Measurements from ENCODE around the gene ITGAV.

The ITGAV gene

GRCh38 chr2:186612555-186613440 is 22.9 kb downstream of the ITGAV start:
- H3K36me3 Mint-ChIP-seq (ENCODE audit: low read depth) = no peaks in the 10 kb centered on the region
- no peak overlapping the region for H3K27ac Mint-ChIP-seq

DNA sequence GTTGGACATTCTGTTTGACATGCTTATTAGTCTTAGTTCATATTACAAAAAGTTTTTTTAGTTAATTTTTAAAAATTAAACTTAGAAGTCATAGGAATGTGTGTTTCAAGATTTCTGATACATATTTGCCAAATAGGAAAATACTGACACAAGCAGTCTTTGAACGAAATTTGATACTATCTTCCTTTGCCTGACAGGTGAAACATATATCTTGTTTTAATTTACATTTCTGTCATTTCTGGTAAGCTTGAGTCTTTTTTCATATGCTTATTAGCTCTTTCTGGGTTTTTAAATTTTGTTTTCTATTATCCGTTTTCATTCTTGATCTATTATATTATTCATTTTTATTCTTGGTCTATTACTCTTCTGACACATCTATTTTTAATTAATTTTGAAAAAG is 24.5 kb downstream of the ITGAV start:
- Mint-ChIP-seq H3K27me3 (ENCODE audit: low read depth) (no peaks in the 10 kb centered on the region), H3K27ac (no peak overlapping the region), H3K9me3 (no peaks in the 10 kb centered on the region), H3K4me3 (no peak overlapping the region), H3K36me3 (ENCODE audit: low read depth) (no peaks in the 10 kb centered on the region), H3K4me1 (ENCODE audit: low read depth) (no peaks in the 10 kb centered on the region)

More at GRCh38 chr2:186612555-186613440, 22.9 kb downstream of the ITGAV start:
- no peaks in the 10 kb centered on the region for H3K4me1 Mint-ChIP-seq (ENCODE audit: low read depth)
- H3K9me3 Mint-ChIP-seq = no peaks in the 10 kb centered on the region
- no peak overlapping the region for H3K4me3 Mint-ChIP-seq
- H3K27me3 Mint-ChIP-seq (ENCODE audit: low read depth) = no peaks in the 10 kb centered on the region

- Mint-ChIP-seq H3K27me3 (ENCODE audit: low read depth) (no peaks in the 10 kb centered on the region), H3K27ac (no peak overlapping the region), H3K4me1 (ENCODE audit: low read depth) (no peaks in the 10 kb centered on the region), H3K9me3 (no peaks in the 10 kb centered on the region), H3K4me3 (no peak overlapping the region), H3K36me3 (ENCODE audit: low read depth) (no peaks in the 10 kb centered on the region)
Measured at GRCh38 chr2:186617148-186617547, 27.3 kb downstream of the ITGAV start.

DNA sequence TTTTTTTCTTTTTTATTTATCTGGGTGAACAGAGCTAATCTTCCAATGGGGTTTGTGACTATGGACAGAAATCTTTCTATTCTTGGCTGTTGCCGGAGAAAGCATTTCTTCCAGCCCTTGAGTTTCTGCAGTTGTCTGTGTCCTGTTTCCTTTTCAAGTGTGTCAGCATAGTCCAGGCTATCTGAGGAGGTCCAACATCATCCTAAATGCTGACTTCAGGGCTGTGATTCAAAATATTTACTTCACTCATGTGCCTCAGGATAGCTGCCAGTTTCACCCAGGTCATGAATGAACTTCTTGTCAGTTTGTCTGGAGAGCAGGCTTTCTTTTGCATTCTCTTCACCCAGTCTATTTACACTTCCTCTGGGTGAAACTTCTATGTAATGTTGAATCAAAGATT is 27.9 kb downstream of the ITGAV start:
- H3K4me1 Mint-ChIP-seq (ENCODE audit: low read depth) = no peaks in the 10 kb centered on the region
- no peak overlapping the region for H3K4me3 Mint-ChIP-seq
- no peak overlapping the region for H3K27ac Mint-ChIP-seq
- no peaks in the 10 kb centered on the region for H3K9me3 Mint-ChIP-seq
- no peaks in the 10 kb centered on the region for H3K36me3 Mint-ChIP-seq (ENCODE audit: low read depth)
- no peaks in the 10 kb centered on the region for H3K27me3 Mint-ChIP-seq (ENCODE audit: low read depth)

- H3K4me3 Mint-ChIP-seq = no peak overlapping the region
- no peak overlapping the region for H3K27ac Mint-ChIP-seq
- peaks cover 5% of the 10 kb centered on the region for H3K36me3 Mint-ChIP-seq (ENCODE audit: low read depth)
- no peaks in the 10 kb centered on the region for H3K9me3 Mint-ChIP-seq
- no peaks in the 10 kb centered on the region for H3K27me3 Mint-ChIP-seq (ENCODE audit: low read depth)
- peaks cover 1% of the 10 kb centered on the region for H3K4me1 Mint-ChIP-seq (ENCODE audit: low read depth)
Measured at GRCh38 chr2:186618696-186619095, 28.8 kb downstream of the ITGAV start.

DNA sequence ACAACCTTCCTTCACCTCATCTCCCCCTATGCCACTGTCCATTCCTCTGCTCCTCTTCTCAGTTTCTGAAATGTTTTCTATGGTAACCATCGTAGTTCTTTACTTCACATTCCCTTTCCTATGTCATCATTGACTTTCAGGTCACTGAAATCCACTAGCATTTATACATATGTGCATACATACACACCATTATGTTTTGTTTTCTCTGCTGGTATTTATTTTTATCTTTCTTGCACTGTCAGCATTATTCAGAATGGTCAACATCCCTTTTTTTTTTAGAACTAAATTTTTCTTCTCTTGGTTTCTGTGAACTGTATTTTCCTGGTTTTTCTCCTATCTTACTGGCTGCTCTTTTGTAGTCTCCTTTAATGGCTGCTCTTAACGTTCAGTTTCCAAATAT is 33.2 kb downstream of the ITGAV start:
- H3K36me3 Mint-ChIP-seq (ENCODE audit: low read depth) = peaks cover 8% of the 10 kb centered on the region
- no peaks in the 10 kb centered on the region for H3K27me3 Mint-ChIP-seq (ENCODE audit: low read depth)
- H3K9me3 Mint-ChIP-seq = no peaks in the 10 kb centered on the region
- H3K27ac Mint-ChIP-seq = no peak overlapping the region
- peaks cover 1% of the 10 kb centered on the region for H3K4me1 Mint-ChIP-seq (ENCODE audit: low read depth)
- H3K4me3 Mint-ChIP-seq = no peak overlapping the region

DNA sequence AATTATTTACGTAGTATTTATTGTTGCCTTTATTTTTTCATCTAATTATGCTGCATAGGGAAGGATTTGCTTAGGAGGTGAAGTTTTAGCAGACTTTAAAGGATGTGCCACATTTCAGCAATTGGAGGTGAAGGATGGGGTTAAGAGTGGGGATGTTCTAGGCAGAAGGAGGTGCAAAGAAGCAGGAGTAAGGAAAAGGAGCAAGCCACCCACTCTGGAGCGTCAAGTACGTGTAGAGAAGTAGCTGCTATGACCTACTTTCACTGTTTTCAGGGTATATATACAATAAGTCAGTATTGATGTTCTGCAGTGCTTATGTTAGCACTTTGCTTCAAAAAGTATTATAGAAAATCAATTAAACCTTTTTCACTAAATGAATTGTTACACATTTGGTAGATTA is 34.4 kb downstream of the ITGAV start:
- no peak overlapping the region for H3K4me3 Mint-ChIP-seq
- H3K4me1 Mint-ChIP-seq (ENCODE audit: low read depth) = peaks cover 1% of the 10 kb centered on the region
- H3K9me3 Mint-ChIP-seq = no peaks in the 10 kb centered on the region
- no peak overlapping the region for H3K27ac Mint-ChIP-seq
- H3K27me3 Mint-ChIP-seq (ENCODE audit: low read depth) = no peaks in the 10 kb centered on the region
- peaks cover 8% of the 10 kb centered on the region for H3K36me3 Mint-ChIP-seq (ENCODE audit: low read depth)

GRCh38 chr2:186629250-186629996 is 39.6 kb downstream of the ITGAV start:
- Mint-ChIP-seq H3K4me3 (no peak overlapping the region), H3K36me3 (ENCODE audit: low read depth) (no peaks in the 10 kb centered on the region), H3K27ac (no peak overlapping the region), H3K27me3 (ENCODE audit: low read depth) (no peaks in the 10 kb centered on the region), H3K4me1 (ENCODE audit: low read depth) (no peaks in the 10 kb centered on the region), H3K9me3 (no peaks in the 10 kb centered on the region)

- no peaks in the 10 kb centered on the region for H3K9me3 Mint-ChIP-seq
- no peaks in the 10 kb centered on the region for H3K36me3 Mint-ChIP-seq (ENCODE audit: low read depth)
- H3K27ac Mint-ChIP-seq = no peak overlapping the region
- H3K27me3 Mint-ChIP-seq (ENCODE audit: low read depth) = no peaks in the 10 kb centered on the region
- no peaks in the 10 kb centered on the region for H3K4me1 Mint-ChIP-seq (ENCODE audit: low read depth)
- H3K4me3 Mint-ChIP-seq = no peak overlapping the region
Measured at GRCh38 chr2:186632417-186632816, 42.6 kb downstream of the ITGAV start.

DNA sequence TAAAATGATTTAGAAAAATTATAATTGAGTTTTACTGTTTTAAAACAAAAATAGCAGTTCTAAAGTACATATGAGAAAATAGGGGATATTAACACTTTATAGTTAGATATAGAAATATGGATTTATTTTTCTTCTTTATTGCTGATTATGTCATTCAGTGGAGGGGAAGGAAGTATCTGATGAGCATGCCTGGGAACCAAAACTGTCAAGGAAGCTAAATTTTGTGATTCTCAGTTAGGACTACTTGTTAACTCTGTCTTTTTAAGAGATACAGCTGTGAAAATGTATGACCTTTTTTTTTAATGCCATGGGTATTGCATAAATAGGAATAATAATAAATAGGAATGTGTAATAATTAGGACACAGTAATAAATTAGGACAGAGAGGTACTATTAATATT is 44.8 kb downstream of the ITGAV start:
- Mint-ChIP-seq H3K27me3 (ENCODE audit: low read depth) (no peaks in the 10 kb centered on the region), H3K9me3 (no peaks in the 10 kb centered on the region), H3K4me3 (no peak overlapping the region), H3K27ac (no peak overlapping the region), H3K36me3 (ENCODE audit: low read depth) (no peaks in the 10 kb centered on the region), H3K4me1 (ENCODE audit: low read depth) (peaks cover 5% of the 10 kb centered on the region)

DNA sequence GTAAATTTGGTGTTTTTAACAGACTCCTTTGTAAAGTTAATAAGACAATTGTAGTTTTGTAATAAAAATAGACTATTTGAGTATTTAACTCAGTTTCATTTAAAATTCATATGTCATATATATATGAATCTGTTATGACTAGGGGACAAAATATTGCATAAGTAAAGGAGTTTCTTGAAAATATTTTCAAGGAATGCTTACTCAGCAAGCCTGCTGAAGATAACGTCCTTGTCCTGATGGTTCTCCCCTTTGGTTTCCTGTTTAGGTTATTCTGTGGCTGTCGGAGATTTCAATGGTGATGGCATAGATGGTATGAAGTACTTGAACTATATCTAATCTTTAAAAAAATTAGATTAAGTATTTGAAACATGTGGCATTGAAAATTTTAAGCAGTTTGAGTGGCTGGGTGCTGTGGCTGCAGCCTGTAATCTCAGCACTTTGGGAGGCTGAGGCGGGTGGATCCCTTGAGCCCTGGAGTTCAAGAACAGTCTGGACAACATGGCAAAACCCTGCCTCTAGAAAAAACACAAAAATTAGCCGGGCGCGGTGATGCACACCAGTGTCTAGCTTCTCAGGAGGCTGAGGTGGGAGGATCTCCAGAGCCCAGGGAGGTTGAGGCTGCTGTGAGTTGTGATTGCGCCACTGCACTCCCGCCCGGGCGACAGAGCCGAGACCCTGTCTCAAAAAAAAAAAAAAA is 47.1 kb downstream of the ITGAV start:
- Mint-ChIP-seq H3K27ac (no peak overlapping the region), H3K9me3 (no peaks in the 10 kb centered on the region), H3K27me3 (ENCODE audit: low read depth) (no peaks in the 10 kb centered on the region), H3K4me3 (no peak overlapping the region), H3K36me3 (ENCODE audit: low read depth) (peaks cover 3% of the 10 kb centered on the region), H3K4me1 (ENCODE audit: low read depth) (peaks cover 12% of the 10 kb centered on the region)

- H3K4me1 Mint-ChIP-seq (ENCODE audit: low read depth) = peaks cover 12% of the 10 kb centered on the region
- no peaks in the 10 kb centered on the region for H3K9me3 Mint-ChIP-seq
- H3K27ac Mint-ChIP-seq = no peak overlapping the region
- H3K36me3 Mint-ChIP-seq (ENCODE audit: low read depth) = peaks cover 3% of the 10 kb centered on the region
- H3K27me3 Mint-ChIP-seq (ENCODE audit: low read depth) = no peaks in the 10 kb centered on the region
- no peak overlapping the region for H3K4me3 Mint-ChIP-seq
Measured at GRCh38 chr2:186637497-186637800, 47.6 kb downstream of the ITGAV start.

DNA sequence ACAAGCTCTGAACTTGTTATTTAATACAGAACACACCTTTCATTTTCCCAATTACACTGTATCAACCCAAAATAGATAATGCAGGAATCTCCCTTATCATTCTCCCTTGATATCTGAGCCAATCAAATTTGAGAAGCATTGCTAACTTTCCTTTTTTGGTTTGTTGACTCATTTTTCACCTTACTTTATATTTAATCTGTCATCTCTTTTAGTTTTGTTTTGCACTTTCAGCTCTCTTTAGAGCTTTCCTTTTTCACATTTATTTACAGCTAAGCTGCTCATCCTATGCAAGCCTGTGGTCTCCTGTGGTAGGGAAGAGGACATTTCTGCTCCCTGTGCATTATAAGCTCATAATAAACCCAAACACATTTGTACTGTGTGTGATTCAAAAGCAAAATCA is 50.1 kb downstream of the ITGAV start:
- Mint-ChIP-seq H3K27me3 (ENCODE audit: low read depth) (no peaks in the 10 kb centered on the region), H3K36me3 (ENCODE audit: low read depth) (peaks cover 6% of the 10 kb centered on the region), H3K4me3 (no peak overlapping the region), H3K9me3 (no peaks in the 10 kb centered on the region), H3K27ac (no peak overlapping the region), H3K4me1 (ENCODE audit: low read depth) (peaks cover 12% of the 10 kb centered on the region)

- Mint-ChIP-seq H3K9me3 (no peaks in the 10 kb centered on the region), H3K27me3 (ENCODE audit: low read depth) (no peaks in the 10 kb centered on the region), H3K4me3 (no peak overlapping the region), H3K4me1 (ENCODE audit: low read depth) (peaks cover 12% of the 10 kb centered on the region), H3K36me3 (ENCODE audit: low read depth) (peaks cover 6% of the 10 kb centered on the region), H3K27ac (no peak overlapping the region)
Measured at GRCh38 chr2:186641132-186641806, 51.4 kb downstream of the ITGAV start.
